Measurements from ENCODE around the gene CRTAC1.

- TF ChIP-seq, protein P1, sequence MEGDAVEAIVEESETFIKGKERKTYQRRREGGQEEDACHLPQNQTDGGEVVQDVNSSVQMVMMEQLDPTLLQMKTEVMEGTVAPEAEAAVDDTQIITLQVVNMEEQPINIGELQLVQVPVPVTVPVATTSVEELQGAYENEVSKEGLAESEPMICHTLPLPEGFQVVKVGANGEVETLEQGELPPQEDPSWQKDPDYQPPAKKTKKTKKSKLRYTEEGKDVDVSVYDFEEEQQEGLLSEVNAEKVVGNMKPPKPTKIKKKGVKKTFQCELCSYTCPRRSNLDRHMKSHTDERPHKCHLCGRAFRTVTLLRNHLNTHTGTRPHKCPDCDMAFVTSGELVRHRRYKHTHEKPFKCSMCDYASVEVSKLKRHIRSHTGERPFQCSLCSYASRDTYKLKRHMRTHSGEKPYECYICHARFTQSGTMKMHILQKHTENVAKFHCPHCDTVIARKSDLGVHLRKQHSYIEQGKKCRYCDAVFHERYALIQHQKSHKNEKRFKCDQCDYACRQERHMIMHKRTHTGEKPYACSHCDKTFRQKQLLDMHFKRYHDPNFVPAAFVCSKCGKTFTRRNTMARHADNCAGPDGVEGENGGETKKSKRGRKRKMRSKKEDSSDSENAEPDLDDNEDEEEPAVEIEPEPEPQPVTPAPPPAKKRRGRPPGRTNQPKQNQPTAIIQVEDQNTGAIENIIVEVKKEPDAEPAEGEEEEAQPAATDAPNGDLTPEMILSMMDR (IDR thresholded peaks at IDR 0.05), result no peak
- TF ChIP-seq ZFX (IDR thresholded peaks at IDR 0.05; ENCODE audit: borderline replicate concordance), result no peak
These were observed 156.9 kb downstream of the CRTAC1 start for GRCh38 chr10:97873569-97873968.

All from 22Rv1 (cell line).